GM12892 (cell line): ENCODE measurements around the gene TBC1D22A.

Experiments
- POLR2A ChIP-seq: IDR thresholded peaks from 2 replicates; pipeline ENCODE4 v1.6.1; 2011; ENCODE audit warnings: low read depth, low read length, control low read depth
- POLR2AphosphoS5 ChIP-seq: IDR thresholded peaks from 2 replicates; pipeline ENCODE4 v1.6.1; 2011; ENCODE audit warnings: low read depth, low read length, control low read depth
- TAF1 ChIP-seq: IDR thresholded peaks from 2 replicates; pipeline ENCODE4 v1.6.1; 2011; ENCODE audit warnings: low read depth, mild to moderate bottlenecking, control low read depth, low read length, borderline replicate concordance

GRCh38 chr22:47010211-47010610 is 247.8 kb downstream of the TBC1D22A start:
- no peak for TF ChIP-seq POLR2A
- no peak for TF ChIP-seq TAF1
- no peak for TF ChIP-seq POLR2AphosphoS5
